Kidney (tissue), 14 donors: ENCODE results near the gene RIMKLB. TPM values are rescaled to one million over a fixed set of nuclear protein-coding genes. Genes with fewer than 3 reads are reported as not detected.

Source experiments
- DNase-seq, 5 donors: peaks; one replicate each; pipeline ENCODE4 v3.0.0-alpha.2; 2013 to 2020
- FAIRE-seq: peaks from 2 replicates; lab custom pipeline; 2012; peaks lifted over from hg19 to GRCh38; lab: Jason Lieb, UNC
- H3K27ac ChIP-seq, 2 donors: one replicate each; pipeline ENCODE4 v1.7.0; 2013; ENCODE audit warnings: low read depth in 2 of 2, low read length in 2 of 2, inconsistent platforms in 1 of 2
- H3K27me3 ChIP-seq: one replicate; pipeline ENCODE4 v1.7.1; 2013; ENCODE audit warnings: low read length, inconsistent platforms; ENCODE audit not compliant: control insufficient read depth, insufficient read depth
- H3K36me3 ChIP-seq, 3 donors: one replicate each; pipeline versions ENCODE4 v1.7.0 to v1.7.1; 2013; ENCODE audit warnings: low read length in 3 of 3, control low read depth in 1 of 3, inconsistent platforms in 1 of 3; ENCODE audit not compliant: insufficient read depth in 3 of 3, control insufficient read depth in 2 of 3
- H3K4me1 ChIP-seq, 3 donors: one replicate each; pipeline versions ENCODE4 v1.7.0 to v1.7.1; 2013; ENCODE audit warnings: low read length in 3 of 3, inconsistent platforms in 1 of 3, low read depth in 1 of 3; ENCODE audit not compliant: control insufficient read depth in 2 of 3, insufficient read depth in 2 of 3
- H3K4me3 ChIP-seq, 3 donors: one replicate each; pipeline versions ENCODE4 v1.7.0 to v1.8.1; 2013; ENCODE audit warnings: low read length in 3 of 3, control low read depth in 1 of 3, inconsistent platforms in 1 of 3
- H3K9ac ChIP-seq, 3 donors: one replicate each; pipeline versions ENCODE4 v1.7.0 to v1.7.1; 2013; ENCODE audit warnings: low read length in 3 of 3, control low read depth in 1 of 3, inconsistent platforms in 1 of 3
- H3K9me3 ChIP-seq, 3 donors: one replicate each; pipeline versions ENCODE4 v1.7.0 to v1.7.1; 2013; ENCODE audit warnings: low read length in 3 of 3, control low read depth in 1 of 3, inconsistent platforms in 1 of 3; ENCODE audit not compliant: control insufficient read depth in 2 of 3, insufficient read depth in 1 of 3
- CTCF ChIP-seq: IDR thresholded peaks from 3 replicates; pipeline ENCODE4 v1.5.1; 2012; ENCODE audit warnings: mild to moderate bottlenecking, moderate library complexity, borderline replicate concordance; ENCODE audit not compliant: insufficient read depth; ENCODE audit errors: extremely low read depth
- intact Hi-C: fragments of 100-400 bp; cut with DNase I; formaldehyde crosslinking; loops from one replicate; pipeline ENCODE4 v1.11.1; 2022
- polyA plus RNA-seq: library from polyadenylated mRNA; stranded (reverse); fragments of 350-450 nt; fragmentation: Illumina TruSeq; extraction: RNeasy Lipid Tissue Mini Kit (QIAGEN cat#74804); gene quantifications from one replicate; pipeline ENCODE4 v1.2.3, GENCODE V29; 2014; ENCODE audit warnings: low read depth, low replicate concordance; ENCODE audit not compliant: insufficient read depth
- total RNA-seq: library from RNA; stranded (reverse); fragmentation: NEBNext Ultra II Directional; extraction: Animal tissue kit (Norgen Biotek cat#: 25700); gene quantifications from one replicate; pipeline ENCODE4 v1.2.1, GENCODE V29; 2021
- donor health status: control.
- donor health status: control.
- donor health status: control.
- donor health status: control.
- donor health status: control.
- donor health status: DM: yes; HTN: yes; CAD: no.
- donor health status: Normal renal cell carcinoma (clear cell type).

Gene RIMKLB
- total and polyA plus RNA-seq, 2 donors from 2014 or later: 38.0 to 45.5 TPM

GRCh38 chr12:8822298-8822697 is 124.5 kb downstream of the RIMKLB start, which contains the start of gene A2ML1:
A2ML1 (plus strand) TSS chr12:8822621; CDS start chr12:8822652, 31 bp downstream.
- H3K4me3 ChIP-seq: no peak within 1 kb of the TSS
- no peak within 1 kb of the TSS for H3K9ac ChIP-seq
- FAIRE-seq (no peak), DNase-seq (no peak)
- intact Hi-C loops: loop anchor here (10.0 kb wide), 1 partner anchor 137 kb away; no protein-coding TSS in a partner anchor
- H3K27ac ChIP-seq: no peak within 1 kb of the TSS
- no peaks in the 10 kb centered on the region for H3K36me3 ChIP-seq
- no peak for TF ChIP-seq CTCF
- H3K4me1 ChIP-seq: no peaks in the 10 kb centered on the region
- H3K27me3 ChIP-seq: no peaks in the 10 kb centered on the region
- no peaks in the 10 kb centered on the region for H3K9me3 ChIP-seq

- intact Hi-C loops: loop anchor here (10.0 kb wide), 1 partner anchor 139 kb away; no protein-coding TSS in a partner anchor
- Histone ChIP-seq H3K4me1 (no peaks in the 10 kb centered on the region), H3K9me3 (no peaks in the 10 kb centered on the region), H3K4me3 (no peak overlapping the region), H3K36me3 (no peaks in the 10 kb centered on the region), H3K9ac (no peak overlapping the region), H3K27ac (no peak overlapping the region), H3K27me3 (no peaks in the 10 kb centered on the region)
- FAIRE-seq (no peak), DNase-seq (peak in 3 of 5 donors; percentile 27 to 59 (median 35))
- TF ChIP-seq CTCF: peak; percentile 59
Measured at GRCh38 chr12:8823565-8824300, 125.9 kb downstream of the RIMKLB start.

GRCh38 chr12:8827551-8828256 is 129.9 kb downstream of the RIMKLB start:
- H3K9ac ChIP-seq: no peak overlapping the region
- no peaks in the 10 kb centered on the region for H3K27me3 ChIP-seq
- H3K4me1 ChIP-seq: no peaks in the 10 kb centered on the region
- TF ChIP-seq CTCF: no peak
- intact Hi-C loops: loop anchor here (10.0 kb wide), 1 partner anchor 143 kb away; no protein-coding TSS in a partner anchor
- no peak for FAIRE-seq
- no peaks in the 10 kb centered on the region for H3K9me3 ChIP-seq
- H3K27ac ChIP-seq: no peak overlapping the region
- no peaks in the 10 kb centered on the region for H3K36me3 ChIP-seq
- no peak overlapping the region for H3K4me3 ChIP-seq
- no peak for DNase-seq
